Measurements from ENCODE around the gene NEGR1. TPM values are rescaled to one million over a fixed set of nuclear protein-coding genes. Genes with fewer than 3 reads are reported as not detected.

The NEGR1 gene
- total RNA-seq, 4 donors from 2014 or later: 0.49 to 8.8 (median 2.7) TPM

DNA sequence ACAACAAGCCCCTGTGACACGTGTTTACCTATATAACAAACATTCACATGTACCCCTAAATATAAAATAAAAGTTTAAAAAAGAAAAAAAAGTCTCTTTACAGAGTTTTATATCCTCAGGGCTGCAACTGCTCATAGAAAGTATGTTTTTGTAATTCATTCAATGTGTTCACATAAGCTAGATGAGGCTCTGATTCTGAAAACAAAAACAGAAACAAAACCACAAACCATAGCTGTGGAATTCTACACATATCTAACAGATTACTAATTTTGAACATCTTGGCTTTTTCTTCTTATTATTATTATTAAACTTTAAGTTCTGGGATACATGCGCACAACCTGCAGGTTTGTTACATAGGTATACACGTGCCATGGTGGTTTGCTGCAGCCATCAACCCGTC lies 621.9 kb downstream of the NEGR1 start:
- H3K9me3 ChIP-seq: no peaks in the 10 kb centered on the region
- H3K27ac ChIP-seq: no peak overlapping the region
- no peaks in the 10 kb centered on the region for H3K27me3 ChIP-seq
- H3K36me3 ChIP-seq: no peaks in the 10 kb centered on the region
- TF ChIP-seq POLR2A (IDR thresholded peaks at IDR 0.05): no peak
- TF ChIP-seq, protein P1, sequence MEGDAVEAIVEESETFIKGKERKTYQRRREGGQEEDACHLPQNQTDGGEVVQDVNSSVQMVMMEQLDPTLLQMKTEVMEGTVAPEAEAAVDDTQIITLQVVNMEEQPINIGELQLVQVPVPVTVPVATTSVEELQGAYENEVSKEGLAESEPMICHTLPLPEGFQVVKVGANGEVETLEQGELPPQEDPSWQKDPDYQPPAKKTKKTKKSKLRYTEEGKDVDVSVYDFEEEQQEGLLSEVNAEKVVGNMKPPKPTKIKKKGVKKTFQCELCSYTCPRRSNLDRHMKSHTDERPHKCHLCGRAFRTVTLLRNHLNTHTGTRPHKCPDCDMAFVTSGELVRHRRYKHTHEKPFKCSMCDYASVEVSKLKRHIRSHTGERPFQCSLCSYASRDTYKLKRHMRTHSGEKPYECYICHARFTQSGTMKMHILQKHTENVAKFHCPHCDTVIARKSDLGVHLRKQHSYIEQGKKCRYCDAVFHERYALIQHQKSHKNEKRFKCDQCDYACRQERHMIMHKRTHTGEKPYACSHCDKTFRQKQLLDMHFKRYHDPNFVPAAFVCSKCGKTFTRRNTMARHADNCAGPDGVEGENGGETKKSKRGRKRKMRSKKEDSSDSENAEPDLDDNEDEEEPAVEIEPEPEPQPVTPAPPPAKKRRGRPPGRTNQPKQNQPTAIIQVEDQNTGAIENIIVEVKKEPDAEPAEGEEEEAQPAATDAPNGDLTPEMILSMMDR (IDR thresholded peaks at IDR 0.05): no peak
- DNase-seq: no peak
- peaks cover 0 to 9% (median 0%) of the 10 kb centered on the region in 3 donors for H3K4me1 ChIP-seq
- no peak overlapping the region for H3K4me3 ChIP-seq
- 68 to 71% methylated on average over 4 of the region's 4 CpGs for WGBS, 2 donors
- intact Hi-C loops (cut with DNase I): no loop called here

DNA sequence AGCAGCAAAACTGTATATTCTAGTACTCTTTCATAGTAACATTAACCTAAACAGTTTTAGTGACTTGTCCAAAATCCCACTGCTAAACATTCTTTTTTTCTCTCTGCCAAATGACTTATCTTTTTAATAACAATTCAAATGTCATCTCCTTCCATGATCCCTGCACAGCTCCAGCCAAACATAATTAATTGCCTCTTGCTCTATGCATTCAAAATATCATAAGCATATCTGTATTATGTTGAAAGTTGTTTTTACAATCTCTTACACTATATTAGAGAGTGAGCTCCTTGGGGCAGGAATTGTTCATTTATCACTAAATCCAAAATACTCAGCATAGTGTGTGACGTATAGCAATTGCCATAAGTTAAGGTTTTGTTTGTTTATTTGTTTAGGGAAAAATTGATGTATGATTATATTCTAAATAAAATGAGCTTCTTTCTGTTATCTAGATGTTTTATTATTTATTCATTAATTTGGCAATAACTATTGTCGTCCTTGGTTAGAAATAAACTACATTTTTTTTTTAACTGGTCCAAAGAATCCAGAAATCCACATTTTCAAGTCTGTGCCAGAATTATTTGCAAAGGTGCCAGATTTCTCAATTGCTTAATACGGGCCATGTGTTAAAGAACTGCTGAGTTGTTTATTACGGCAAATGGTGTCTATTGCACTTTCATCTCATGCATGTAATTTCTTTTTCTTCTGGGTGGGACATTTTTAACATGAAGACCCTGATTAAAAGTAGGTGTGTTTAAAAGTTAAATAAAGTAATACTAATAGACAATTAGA lies 624.3 kb downstream of the NEGR1 start:
- Histone ChIP-seq H3K27me3 (no peaks in the 10 kb centered on the region), H3K4me3 (no peak overlapping the region), H3K27ac (no peak overlapping the region), H3K4me1 (peaks cover 0 to 9% (median 0%) of the 10 kb centered on the region in 3 donors), H3K9me3 (no peaks in the 10 kb centered on the region), H3K36me3 (no peaks in the 10 kb centered on the region)
- intact Hi-C loops (cut with DNase I): no loop called here
- no peak for DNase-seq
- 18 to 32% methylated on average over 4 of the region's 4 CpGs for WGBS, 2 donors
- no peak for TF ChIP-seq POLR2A (IDR thresholded peaks at IDR 0.05)
- TF ChIP-seq, protein P1 (IDR thresholded peaks at IDR 0.05): no peak

DNA sequence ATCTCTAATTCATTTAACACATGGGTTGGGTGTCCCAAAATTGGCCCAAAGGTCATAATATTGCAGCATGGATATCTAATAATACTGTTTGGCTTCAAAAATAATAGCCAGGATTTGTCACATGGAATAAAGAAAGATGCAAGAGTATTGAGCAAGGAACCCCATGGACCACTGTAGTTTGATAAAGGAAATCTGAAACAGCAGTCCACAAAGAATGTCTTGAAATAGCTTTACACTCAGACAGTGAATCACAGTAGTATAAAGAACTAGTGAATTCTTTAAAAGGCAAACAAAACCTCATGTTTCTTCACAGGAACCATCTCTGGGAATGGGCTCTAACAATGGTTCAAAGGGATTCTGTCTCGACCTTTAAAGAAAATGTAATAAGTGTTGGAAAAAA lies 625.4 kb downstream of the NEGR1 start:
- no peak for DNase-seq
- intact Hi-C loops (cut with DNase I): no loop called here
- no peak for TF ChIP-seq POLR2A (IDR thresholded peaks at IDR 0.05)
- TF ChIP-seq, protein P1 (IDR thresholded peaks at IDR 0.05): no peak
- Histone ChIP-seq H3K4me3 (no peak overlapping the region), H3K4me1 (peaks cover 0 to 9% (median 0%) of the 10 kb centered on the region in 3 donors), H3K27me3 (no peaks in the 10 kb centered on the region), H3K9me3 (no peaks in the 10 kb centered on the region), H3K36me3 (no peaks in the 10 kb centered on the region), H3K27ac (no peak overlapping the region)
- 54 to 69% methylated on average over 1 of the region's 1 CpG for WGBS, 2 donors

DNA sequence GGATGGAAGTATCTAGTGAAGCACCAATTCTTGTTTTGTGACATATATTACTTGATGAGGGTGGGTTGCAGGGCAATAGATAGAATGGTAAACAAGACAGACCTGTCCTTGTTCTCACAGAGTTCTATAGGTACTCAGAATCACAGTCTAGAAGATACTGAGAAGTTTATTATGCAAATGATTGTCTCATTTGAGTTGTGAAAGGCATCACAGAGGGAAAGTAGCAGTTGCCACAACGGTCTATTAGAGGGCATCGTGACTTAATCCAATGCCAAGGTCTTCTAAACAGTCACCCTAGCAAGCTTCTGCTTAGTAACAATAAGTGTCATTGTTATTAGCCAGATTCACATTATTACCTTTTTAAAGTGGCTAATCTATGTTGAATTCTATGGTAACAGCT lies 626.7 kb downstream of the NEGR1 start:
- no peaks in the 10 kb centered on the region for H3K36me3 ChIP-seq
- no peak overlapping the region for H3K4me3 ChIP-seq
- H3K4me1 ChIP-seq: peaks cover 0 to 9% (median 0%) of the 10 kb centered on the region in 3 donors
- intact Hi-C loops (cut with DNase I): no loop called here
- no peaks in the 10 kb centered on the region for H3K27me3 ChIP-seq
- H3K9me3 ChIP-seq: no peaks in the 10 kb centered on the region
- WGBS, 2 donors: 78 to 83% methylated on average over 2 of the region's 2 CpGs
- no peak overlapping the region for H3K27ac ChIP-seq
- TF ChIP-seq POLR2A (IDR thresholded peaks at IDR 0.05): no peak
- TF ChIP-seq, protein P1 (IDR thresholded peaks at IDR 0.05): no peak
- no peak for DNase-seq

DNA sequence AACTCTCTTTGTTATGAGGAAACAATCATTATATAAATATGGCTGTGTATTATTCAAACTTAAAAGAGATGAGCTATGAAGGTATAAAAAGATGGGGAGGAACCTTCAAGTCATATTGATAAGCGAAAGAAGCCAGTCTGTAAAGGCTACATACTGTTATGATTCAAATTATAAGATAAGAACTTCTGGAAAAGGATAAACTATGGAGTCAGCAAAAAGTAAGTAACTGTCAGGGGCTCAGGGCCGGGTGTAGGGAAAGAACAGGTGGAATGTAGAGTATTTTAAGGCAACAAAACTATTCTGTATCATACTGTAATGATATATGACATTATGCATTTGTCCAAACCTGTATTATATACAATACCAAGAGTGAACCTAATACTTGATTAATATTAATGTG lies 628.4 kb downstream of the NEGR1 start:
- Histone ChIP-seq H3K27me3 (no peaks in the 10 kb centered on the region), H3K4me3 (no peak overlapping the region), H3K4me1 (peaks cover 0 to 9% (median 0%) of the 10 kb centered on the region in 3 donors), H3K27ac (no peak overlapping the region), H3K9me3 (no peaks in the 10 kb centered on the region), H3K36me3 (no peaks in the 10 kb centered on the region)
- WGBS, 2 donors: 50 to 59% methylated on average over 2 of the region's 2 CpGs
- TF ChIP-seq POLR2A (IDR thresholded peaks at IDR 0.05): no peak
- TF ChIP-seq, protein P1 (IDR thresholded peaks at IDR 0.05): no peak
- intact Hi-C loops (cut with DNase I): no loop called here
- no peak for DNase-seq
